NCI-H146 treated with DMSO at 0.1 percent for 48 hours (cell line): Measurements from ENCODE around the gene RFX8.
"Not testable (repeated sequence)": the region's sequence is repeated elsewhere in the genome, so short reads cannot be mapped to it uniquely, and the experiment has no call there.

Experiments
- DNase-seq: peaks from one replicate; lab custom pipeline; 2025; ENCODE audit not compliant: unreplicated experiment; lab: John Stamatoyannopoulos, UW

The RFX8 gene

DNA sequence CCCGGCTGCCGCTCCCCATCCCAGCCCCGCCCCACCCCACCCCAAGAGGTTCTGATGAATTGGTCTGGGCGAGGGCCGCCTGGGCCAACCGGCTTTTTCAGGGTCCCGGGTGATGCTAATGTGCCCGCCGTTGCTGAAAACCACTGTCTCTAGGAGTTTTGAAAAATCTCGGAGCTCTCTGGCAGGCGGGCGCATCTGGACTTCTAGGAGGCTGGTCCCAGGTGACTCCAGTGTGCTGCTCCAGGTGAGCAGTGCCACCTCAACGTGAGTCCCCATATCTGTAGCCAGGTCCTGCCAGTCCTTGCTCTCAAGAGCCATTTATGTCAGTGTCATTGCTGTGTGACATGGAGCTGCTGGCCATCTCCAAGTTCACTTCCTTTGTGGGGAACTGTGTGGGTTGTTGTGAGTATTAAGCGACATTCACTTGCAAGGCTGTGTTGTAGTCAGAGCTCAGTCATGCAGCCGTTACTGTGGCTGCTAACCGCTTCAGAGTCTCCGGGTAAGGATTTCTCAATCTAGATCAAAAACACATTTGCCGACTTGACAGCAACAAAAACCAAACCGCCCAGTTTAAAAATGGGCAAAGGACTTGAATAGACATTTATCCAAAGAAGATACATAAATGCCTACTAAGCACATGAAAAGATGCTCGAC lies at the start of gene RFX8:
Gene RFX8 (minus strand): TSS at position 382 of the 654 bp plus-strand sequence. CDS start 8,264 bp downstream, outside the sequence.
- no peak for DNase-seq

DNA sequence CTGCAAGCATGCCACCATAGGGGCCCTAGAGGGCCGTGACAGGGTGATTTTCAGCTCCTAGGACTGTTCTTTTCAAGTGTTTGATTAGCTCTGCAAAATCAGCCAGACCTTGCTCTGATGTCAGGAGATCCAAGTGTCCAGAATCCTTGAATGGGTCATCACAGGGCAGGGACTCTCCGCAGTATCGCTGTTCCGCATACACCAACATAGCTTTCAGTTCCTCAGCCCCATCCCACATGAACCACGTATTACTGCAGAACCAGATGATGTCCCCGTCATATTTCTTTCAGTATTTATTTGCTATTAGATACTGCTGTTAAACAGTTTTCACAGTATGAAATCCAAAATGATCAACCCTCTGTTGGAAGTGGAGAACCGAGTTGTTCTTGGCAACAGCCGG lies 46.6 kb upstream of the RFX8 start:
- DNase-seq = no peak

DNA sequence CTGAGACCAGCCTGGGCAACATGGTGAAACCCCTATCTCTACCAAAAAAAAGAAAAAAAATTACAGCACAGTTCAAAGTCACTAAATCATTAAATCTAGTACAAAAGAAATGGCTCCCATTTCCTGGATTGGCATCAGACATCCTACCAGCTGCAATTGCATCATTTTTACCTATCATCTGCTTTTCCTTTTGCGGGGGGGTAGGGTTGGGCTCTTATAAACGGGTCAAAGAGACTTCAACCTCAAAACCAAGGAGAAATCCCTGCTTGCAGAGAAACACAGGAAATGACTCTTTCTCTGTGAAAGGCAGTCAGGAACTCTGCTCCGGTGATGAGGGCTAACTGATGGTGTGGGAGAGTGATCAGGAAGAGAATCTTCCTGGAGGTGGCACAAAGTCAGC lies 45.3 kb upstream of the RFX8 start:
- no peak for DNase-seq

GRCh38 chr2:101518578-101519492 lies 43.9 kb upstream of the RFX8 start:
- DNase-seq = no peak

GRCh38 chr2:101517758-101518271 lies 42.9 kb upstream of the RFX8 start:
- DNase-seq = no peak

- no peak for DNase-seq
These were observed 42.1 kb upstream of the RFX8 start for GRCh38 chr2:101516823-101517690.

DNA sequence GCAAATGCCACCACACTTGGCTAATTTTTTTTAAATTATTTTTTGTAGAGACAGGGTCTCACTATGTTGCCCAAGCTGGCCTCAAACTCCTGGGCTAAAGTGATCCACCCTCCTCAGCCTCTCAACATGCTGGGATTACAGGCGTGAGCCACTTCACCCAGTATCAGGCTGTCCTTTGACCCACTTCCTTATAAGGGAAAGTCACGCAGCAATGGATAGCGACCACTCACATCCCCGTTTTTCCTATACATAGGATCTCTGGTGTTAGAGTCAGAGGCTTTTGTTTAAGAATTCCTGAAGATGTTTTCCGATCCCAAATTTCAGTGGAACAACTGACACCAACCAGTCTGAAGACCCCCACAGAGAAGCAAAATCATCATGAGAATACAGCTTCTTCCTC lies 41.4 kb upstream of the RFX8 start:
- DNase-seq = no peak

GRCh38 chr2:101515477-101515876 lies 40.6 kb upstream of the RFX8 start:
- no peak for DNase-seq

GRCh38 chr2:101512993-101513392 lies 38.1 kb upstream of the RFX8 start:
- DNase-seq = no peak

- no peak for DNase-seq
These were observed 36.5 kb upstream of the RFX8 start for GRCh38 chr2:101511381-101511780.

GRCh38 chr2:101509499-101510284 lies 34.8 kb upstream of the RFX8 start:
- DNase-seq = no peak

GRCh38 chr2:101508636-101509035 lies 33.7 kb upstream of the RFX8 start:
- DNase-seq = no peak

GRCh38 chr2:101505276-101505675 lies 30.4 kb upstream of the RFX8 start:
- not testable (repeated sequence) for DNase-seq

DNA sequence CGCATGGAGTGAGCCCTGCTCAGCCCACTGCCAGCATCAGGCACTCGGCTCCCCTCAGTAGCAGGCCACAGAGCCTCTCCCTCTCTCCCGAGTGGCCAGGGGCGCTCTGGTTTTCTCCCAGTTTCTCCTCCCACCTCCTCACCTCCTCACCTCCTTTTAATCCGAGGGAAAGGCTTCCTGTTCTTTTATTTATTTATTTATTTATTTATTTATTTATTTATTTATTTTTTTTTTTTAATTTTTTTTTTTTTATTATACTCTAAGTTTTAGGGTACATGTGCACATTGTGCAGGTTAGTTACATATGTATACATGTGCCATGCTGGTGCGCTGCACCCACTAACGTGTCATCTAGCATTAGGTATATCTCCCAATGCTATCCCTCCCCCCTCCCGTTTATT lies 29.8 kb upstream of the RFX8 start:
- DNase-seq = not testable (repeated sequence)

- no peak for DNase-seq
These were observed 27.2 kb upstream of the RFX8 start for GRCh38 chr2:101502095-101502494.

- DNase-seq = no peak
These were observed 26.5 kb upstream of the RFX8 start for GRCh38 chr2:101501443-101501842.

- DNase-seq = no peak
These were observed 25.9 kb upstream of the RFX8 start for GRCh38 chr2:101500860-101501259.

DNA sequence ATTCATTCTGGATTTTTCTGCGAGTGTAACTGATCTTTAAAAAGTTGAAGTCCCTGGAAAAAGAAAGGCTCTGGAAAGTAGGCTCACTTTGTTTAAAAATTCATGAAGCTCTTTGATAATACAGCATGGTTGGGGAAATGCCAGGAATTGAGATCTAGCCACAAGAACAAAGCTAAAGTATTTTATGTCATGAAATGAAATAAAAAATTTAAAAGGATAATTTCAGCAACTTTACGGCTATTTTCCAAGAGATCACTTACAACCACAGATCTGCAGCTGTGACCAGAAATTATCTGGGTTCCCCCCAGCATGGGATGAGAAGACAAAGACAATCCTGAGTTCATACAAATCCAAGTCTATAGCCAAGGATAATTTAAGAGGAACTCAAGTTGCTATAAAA lies 25.3 kb upstream of the RFX8 start:
- DNase-seq = no peak

DNA sequence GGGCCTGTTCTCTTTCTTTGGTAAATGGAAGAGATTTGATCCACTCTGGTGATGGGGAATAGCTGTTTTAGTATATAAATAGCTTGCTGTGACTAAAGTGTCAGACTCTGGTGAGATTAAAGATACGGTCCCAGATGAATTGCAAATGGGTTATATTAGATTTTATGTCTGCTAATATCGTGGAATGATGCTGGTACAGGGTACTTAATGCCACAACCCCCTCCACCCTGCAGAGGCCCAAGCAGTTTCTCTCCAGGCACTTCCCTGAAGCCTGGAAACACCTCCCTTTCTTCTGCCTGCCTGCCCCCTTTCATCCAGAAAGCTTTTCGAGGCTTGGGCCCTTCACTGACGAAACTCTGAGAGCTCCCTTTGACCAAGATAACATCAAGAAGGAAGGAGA lies 21.4 kb upstream of the RFX8 start:
- DNase-seq = no peak

GRCh38 chr2:101492936-101493473 lies 18.1 kb upstream of the RFX8 start:
- no peak for DNase-seq
